Nephron (organoid): Measurements from ENCODE around the gene ZNF683.
"Not testable (repeated sequence)": the region's sequence is repeated elsewhere in the genome, so short reads cannot be mapped to it uniquely, and the experiment has no call there.

Experiments used
- H3K27ac Mint-ChIP-seq, 3 experiments: 2 replicates each; pipeline ENCODE4 v1.8.0; 2020; ENCODE audit warnings: mixed read lengths in 3 of 3, mild to moderate bottlenecking in 2 of 3, moderate library complexity in 1 of 3
- H3K27me3 Mint-ChIP-seq: 2 replicates; pipeline ENCODE4 v1.8.0; 2021; ENCODE audit warnings: low read depth, mild to moderate bottlenecking, moderate library complexity, mixed read lengths
- H3K36me3 Mint-ChIP-seq: 2 replicates; pipeline ENCODE4 v1.8.0; 2020; ENCODE audit warnings: low read depth, mixed read lengths
- H3K4me1 Mint-ChIP-seq: 2 replicates; pipeline ENCODE4 v1.8.0; 2020; ENCODE audit warnings: mixed read lengths
- H3K4me3 Mint-ChIP-seq, 3 experiments: 2 replicates each; pipeline ENCODE4 v1.8.0; 2020; ENCODE audit warnings: mild to moderate bottlenecking in 3 of 3, mixed read lengths in 3 of 3, moderate library complexity in 2 of 3
- H3K9me3 Mint-ChIP-seq: 2 replicates; pipeline ENCODE4 v1.8.0; 2020; ENCODE audit warnings: mixed read lengths
- CTCF ChIP-seq, 3 experiments: fragments of 200-600 bp; sonication (generic); IDR thresholded peaks; one replicate each; pipeline ENCODE4 v1.5.0; 2021; ENCODE audit warnings: antibody characterized with exemption in 3 of 3; ENCODE audit not compliant: unreplicated experiment in 3 of 3

Gene ZNF683

GRCh38 chr1:26335774-26336476, 36.6 kb downstream of the ZNF683 start:
- no peak overlapping the region for H3K27ac Mint-ChIP-seq
- peaks cover 10% of the 10 kb centered on the region for H3K4me1 Mint-ChIP-seq
- no peak for TF ChIP-seq CTCF (IDR thresholded peaks at IDR 0.05; ENCODE audit: unreplicated experiment in 3 of 3)
- peak overlapping the region; percentile 79 to 85 (median 85) for H3K4me3 Mint-ChIP-seq
- H3K27me3 Mint-ChIP-seq, result peaks cover 56% of the 10 kb centered on the region
- no peaks in the 10 kb centered on the region for H3K36me3 Mint-ChIP-seq
- H3K9me3 Mint-ChIP-seq, result no peaks in the 10 kb centered on the region

DNA sequence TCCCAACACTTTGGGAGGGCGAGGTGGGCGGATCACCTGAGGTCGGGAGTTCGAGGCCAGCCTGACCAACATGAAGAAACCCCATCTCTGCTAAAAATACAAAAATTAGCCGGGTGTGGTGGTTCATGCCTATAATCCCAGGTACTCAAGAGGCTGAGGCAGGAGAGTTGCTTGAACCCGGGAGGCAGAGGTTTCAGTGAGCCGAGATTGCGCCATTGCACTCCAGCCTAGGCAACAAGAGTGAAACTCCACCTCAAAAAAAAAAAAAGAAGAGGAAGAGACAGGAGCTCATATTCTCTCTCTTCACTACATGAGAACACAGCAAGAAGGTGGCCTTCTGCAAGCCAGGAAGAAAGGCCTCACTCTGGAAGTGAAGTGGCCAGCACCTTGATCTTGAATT, 39.2 kb downstream of the ZNF683 start:
- not testable (repeated sequence) for H3K4me1 Mint-ChIP-seq, H3K4me3 Mint-ChIP-seq, H3K9me3 Mint-ChIP-seq, H3K27ac Mint-ChIP-seq, H3K36me3 Mint-ChIP-seq
- peaks cover 47% of the 10 kb centered on the region for H3K27me3 Mint-ChIP-seq

GRCh38 chr1:26330276-26330675, 42.3 kb downstream of the ZNF683 start:
- Mint-ChIP-seq H3K4me1 (no peaks in the 10 kb centered on the region), H3K4me3 (no peak overlapping the region), H3K36me3 (no peaks in the 10 kb centered on the region), H3K27me3 (peaks cover 20% of the 10 kb centered on the region), H3K9me3 (no peaks in the 10 kb centered on the region), H3K27ac (no peak overlapping the region)
- TF ChIP-seq CTCF (IDR thresholded peaks at IDR 0.05; ENCODE audit: unreplicated experiment in 3 of 3), result no peak

- H3K4me1 Mint-ChIP-seq, H3K9me3 Mint-ChIP-seq, H3K36me3 Mint-ChIP-seq, H3K4me3 Mint-ChIP-seq, H3K27ac Mint-ChIP-seq: not testable (repeated sequence)
- H3K27me3 Mint-ChIP-seq, result peaks cover 11% of the 10 kb centered on the region
These were observed 43.2 kb downstream of the ZNF683 start for GRCh38 chr1:26329380-26329779.

DNA sequence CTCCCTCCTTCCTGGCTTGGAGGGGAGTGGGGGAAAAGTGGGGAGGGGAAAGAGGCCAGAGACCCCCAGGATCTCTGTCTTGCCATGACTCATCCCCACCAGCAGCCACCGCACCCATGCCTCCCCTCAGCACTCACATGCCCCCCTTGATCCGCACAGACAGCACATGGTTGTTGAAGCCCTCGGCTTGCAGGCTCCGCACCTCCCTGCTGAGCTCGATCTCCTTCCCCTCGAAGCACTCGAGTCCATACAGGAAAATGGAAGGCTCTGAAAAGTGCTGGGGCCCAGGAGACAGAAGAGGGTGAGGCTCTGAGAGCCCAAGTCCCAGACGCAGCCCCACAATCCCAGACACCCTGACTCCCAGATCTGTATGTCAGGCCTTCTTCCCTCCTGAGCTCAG, 44.0 kb downstream of the ZNF683 start:
- no peaks in the 10 kb centered on the region for H3K36me3 Mint-ChIP-seq
- H3K4me1 Mint-ChIP-seq, result no peaks in the 10 kb centered on the region
- no peak for TF ChIP-seq CTCF (IDR thresholded peaks at IDR 0.05; ENCODE audit: unreplicated experiment in 3 of 3)
- H3K4me3 Mint-ChIP-seq, result no peak overlapping the region
- no peaks in the 10 kb centered on the region for H3K9me3 Mint-ChIP-seq
- no peak overlapping the region for H3K27ac Mint-ChIP-seq
- peaks cover 6% of the 10 kb centered on the region for H3K27me3 Mint-ChIP-seq

DNA sequence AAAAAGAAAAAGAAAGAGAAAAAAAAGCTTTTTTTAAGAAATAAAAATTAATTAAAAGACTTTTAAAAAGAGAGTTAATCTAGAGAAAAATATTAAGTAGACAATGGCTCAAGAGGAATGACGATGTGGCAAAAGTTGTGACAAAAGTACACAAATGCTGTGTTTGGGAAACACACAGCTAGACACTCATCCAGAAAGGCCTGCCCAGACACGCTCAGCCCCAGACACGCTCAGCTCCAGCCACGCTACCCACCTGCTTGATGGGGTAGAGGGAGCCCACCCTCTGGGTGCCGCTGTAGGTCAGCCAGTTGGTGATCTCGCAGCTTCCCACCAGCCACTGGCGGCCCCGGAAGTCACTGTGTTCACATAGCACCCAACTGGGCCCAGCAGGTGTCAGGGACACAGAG, 44.6 kb downstream of the ZNF683 start:
- H3K4me1 Mint-ChIP-seq, result no peaks in the 10 kb centered on the region
- H3K36me3 Mint-ChIP-seq, result no peaks in the 10 kb centered on the region
- H3K9me3 Mint-ChIP-seq, result no peaks in the 10 kb centered on the region
- H3K4me3 Mint-ChIP-seq, result no peak overlapping the region
- H3K27ac Mint-ChIP-seq, result no peak overlapping the region
- TF ChIP-seq CTCF (IDR thresholded peaks at IDR 0.05; ENCODE audit: unreplicated experiment in 3 of 3), result no peak
- H3K27me3 Mint-ChIP-seq, result peaks cover 8% of the 10 kb centered on the region

DNA sequence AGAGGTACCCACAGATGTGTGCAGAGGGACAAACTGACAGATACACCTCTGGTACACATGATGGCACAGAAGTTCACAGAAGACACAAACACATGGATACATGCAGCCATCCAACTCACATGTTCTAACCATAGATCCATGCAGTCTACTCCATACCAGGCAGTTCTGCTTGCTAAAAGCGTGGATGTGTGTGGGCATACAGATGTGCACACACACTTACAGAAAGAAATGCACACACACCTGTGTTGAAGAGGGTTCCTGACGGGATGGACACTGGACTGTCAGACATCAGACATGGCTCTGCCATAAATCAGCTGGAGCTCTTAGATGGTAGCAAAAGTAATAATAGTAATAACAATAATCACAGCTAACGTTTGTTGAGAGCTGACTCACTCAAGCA, 48.0 kb downstream of the ZNF683 start:
- Mint-ChIP-seq H3K27ac (no peak overlapping the region), H3K4me1 (peaks cover 5% of the 10 kb centered on the region)

More for the DNA sequence above, 48.0 kb downstream of the ZNF683 start:
- Mint-ChIP-seq H3K4me3 (no peak overlapping the region), H3K9me3 (no peaks in the 10 kb centered on the region), H3K27me3 (peaks cover 5% of the 10 kb centered on the region), H3K36me3 (no peaks in the 10 kb centered on the region)
- no peak for TF ChIP-seq CTCF (IDR thresholded peaks at IDR 0.05; ENCODE audit: unreplicated experiment in 3 of 3)
